IPS-11a (cell line): ENCODE measurements around the gene SLC39A13.
A peak's percentile ranks its signal among the peaks of the same experiment; 100 is the strongest.

Experiments used
- H3K4me3 ChIP-seq: one replicate; pipeline ENCODE4 v1.5.1; 2013; ENCODE audit warnings: low read depth, low read length, control low read depth

SLC39A13 gene

DNA sequence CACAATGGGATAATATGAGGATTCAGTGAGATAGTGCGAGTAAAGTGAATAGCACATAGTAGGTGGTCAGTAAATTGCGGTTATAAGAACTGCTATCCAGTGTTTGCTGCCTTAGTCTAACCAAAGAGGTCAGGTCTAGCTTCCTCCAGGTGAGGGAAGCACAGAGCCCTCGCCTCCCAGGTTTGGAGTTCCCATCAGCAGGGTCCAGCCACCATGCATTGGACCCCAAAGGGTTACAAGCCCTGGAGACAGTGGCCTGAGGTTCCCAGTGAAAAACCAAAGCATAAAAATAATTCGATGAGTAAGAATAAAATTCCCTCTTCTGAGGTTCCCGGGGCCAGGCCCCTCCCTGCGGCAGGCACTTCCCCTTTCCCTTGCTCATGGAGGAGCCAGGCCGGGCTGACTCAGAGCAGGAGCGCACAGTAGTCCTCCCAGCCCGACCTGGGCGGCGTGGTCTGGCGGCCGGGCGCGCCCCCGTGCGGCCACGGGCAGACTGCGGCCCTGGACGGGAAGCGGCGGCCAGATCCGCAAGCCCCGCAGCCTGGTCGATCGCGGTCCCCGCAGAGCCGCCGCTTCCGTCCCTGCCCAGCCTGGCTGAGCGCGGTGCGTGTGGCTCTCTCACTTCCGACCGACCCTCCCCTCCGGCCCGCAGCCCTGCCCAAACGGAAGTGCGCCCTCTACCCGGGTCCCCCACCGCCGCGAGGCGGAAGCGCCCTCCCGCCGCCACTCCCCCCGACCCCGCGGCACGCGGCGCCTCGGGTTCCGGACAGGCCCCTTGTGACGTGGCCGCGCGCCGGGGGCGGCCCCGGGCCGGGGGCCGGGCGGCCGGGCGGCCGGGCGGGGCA lies at the start of gene SLC39A13:
Gene SLC39A13, plus strand, starts transcription at position 845 of the 845 bp plus-strand sequence. CDS start 1,505 bp downstream, outside the sequence.
- H3K4me3 ChIP-seq, result peak within 1 kb of the TSS; percentile 74

DNA sequence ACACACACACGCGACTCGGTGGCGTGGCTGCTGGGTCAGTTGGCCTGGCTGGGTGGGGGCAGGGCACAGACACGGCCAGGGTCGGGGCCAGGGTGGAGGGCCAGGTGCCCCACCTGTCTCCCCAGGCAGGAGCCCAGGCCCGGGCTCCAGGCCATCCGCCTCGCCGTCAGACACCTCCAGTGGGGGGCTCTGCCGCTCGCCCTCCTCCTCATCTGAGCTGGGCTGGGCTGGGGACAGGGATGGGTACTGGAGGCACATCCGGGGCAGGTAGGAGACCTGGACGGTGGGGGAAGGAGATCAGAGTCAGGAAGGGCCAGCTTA lies 49.7 kb upstream of the SLC39A13 start:
- H3K4me3 ChIP-seq, result no peak overlapping the region

DNA sequence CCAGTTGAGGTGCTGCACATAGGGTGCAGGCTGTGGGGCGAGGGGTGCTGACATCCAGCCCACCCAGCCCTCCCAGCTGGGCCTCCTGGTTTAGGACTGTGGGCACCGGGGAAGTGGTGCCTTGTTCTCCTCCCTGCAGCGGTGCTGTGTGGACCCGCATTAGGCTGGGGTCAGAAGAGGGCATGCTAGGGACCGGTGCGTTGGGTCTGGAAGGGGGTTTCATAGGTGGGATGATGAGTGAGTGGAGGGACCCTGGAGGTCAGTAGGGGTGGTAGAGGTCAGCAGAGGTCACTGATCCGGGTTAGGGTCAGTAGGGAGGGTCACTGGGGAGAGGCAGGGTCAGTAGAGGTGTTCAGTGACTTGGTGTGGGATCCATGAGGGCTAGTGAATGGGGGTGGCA lies 49.2 kb upstream of the SLC39A13 start:
- no peak overlapping the region for H3K4me3 ChIP-seq

DNA sequence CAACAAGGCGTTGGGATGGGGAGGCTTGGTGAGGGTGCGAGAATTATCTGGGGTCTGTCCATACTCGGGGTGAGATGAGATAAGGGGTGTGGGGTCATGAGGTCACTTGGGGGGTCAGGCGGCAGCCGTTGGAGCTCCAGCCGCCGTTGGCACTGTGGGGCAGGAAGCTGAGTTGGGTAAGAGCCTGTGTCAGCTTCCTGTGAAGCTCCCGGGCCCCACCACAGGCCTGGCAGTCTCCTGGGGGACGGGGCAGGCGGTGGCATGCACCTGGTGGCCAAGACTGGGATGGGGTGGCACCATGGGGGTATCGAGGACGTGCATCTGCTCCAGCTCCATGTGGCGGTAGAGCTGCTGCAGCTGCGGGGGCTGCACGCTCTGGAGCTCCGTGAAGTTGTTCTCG lies 48.8 kb upstream of the SLC39A13 start:
- H3K4me3 ChIP-seq, result no peak overlapping the region

DNA sequence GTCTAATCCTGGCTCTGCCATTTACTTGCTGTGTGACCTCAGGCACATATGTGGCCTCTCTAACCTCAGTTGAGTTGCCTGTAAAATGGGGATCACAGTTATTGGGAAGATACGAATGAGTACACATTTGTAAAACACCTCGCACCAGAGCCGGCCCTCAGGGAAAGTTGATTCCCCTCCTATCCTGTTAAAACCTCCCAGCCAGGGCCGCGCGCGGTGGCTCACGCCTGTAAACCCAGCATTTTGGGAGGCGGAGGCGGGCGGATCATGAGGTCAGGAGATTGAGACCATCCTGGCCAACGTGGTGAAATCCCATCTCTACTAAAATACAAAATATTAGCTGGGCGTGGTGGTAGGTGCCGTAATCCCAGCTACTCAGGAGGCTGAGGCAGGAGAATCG lies 48.0 kb upstream of the SLC39A13 start:
- H3K4me3 ChIP-seq, result no peak overlapping the region

DNA sequence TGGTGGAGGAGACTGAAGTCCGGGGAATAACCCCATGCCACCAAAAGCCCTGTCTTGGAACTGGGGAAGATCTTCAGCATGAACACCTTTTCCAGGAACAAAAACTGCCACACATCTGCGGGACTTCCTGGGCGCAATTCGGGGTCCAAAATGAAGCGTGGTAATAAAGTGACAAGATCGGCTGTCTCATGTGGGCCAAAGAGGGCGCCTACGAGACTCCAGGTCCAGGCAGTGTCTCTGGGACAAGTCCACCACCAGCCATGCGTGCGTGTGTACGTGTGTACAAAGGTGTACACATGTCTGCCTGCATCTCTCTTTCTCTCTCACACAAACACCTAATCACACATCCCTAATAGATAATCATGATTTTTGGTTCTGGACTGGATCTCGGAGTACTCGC lies 47.0 kb upstream of the SLC39A13 start:
- no peak overlapping the region for H3K4me3 ChIP-seq

DNA sequence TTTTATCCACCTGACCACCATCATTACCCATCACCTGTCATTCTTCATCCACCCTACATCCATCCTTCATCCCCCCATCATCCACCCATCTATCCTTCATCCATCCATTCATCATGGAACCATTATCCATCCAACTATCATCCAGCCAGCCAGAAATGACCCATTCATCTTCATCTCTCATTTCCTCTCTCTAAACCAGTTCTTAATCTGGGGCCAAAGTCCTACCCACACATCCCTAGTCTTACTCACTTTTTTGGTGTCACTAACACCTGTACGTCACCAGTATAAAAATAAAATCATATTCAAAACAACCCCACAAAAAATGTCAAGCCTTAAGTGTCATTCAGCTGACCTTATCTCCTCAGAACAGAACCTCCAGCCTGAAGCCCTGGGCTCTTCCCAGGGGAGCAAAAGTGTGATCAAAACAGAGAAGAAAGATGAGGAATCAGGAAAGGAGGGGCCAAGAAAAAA lies 42.3 kb upstream of the SLC39A13 start:
- no peak overlapping the region for H3K4me3 ChIP-seq

DNA sequence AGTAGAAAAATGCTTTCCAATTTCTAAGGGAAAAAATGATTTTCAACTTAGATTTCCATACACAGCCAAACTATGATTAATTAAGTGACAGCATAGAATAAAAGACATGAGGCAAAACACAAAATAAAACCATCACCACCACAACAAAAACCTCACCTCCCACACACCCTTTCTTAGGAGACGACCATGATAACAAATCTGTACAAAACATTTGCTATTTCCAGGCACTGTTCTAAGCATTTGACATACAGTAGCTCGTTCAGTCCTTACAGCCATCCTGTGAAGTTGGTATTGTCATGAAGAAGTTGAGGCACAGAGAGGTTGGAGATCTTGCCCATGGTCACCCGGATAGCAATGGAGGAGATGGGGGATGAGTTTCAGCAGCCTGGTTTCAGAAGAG lies 38.7 kb upstream of the SLC39A13 start:
- no peak overlapping the region for H3K4me3 ChIP-seq

DNA sequence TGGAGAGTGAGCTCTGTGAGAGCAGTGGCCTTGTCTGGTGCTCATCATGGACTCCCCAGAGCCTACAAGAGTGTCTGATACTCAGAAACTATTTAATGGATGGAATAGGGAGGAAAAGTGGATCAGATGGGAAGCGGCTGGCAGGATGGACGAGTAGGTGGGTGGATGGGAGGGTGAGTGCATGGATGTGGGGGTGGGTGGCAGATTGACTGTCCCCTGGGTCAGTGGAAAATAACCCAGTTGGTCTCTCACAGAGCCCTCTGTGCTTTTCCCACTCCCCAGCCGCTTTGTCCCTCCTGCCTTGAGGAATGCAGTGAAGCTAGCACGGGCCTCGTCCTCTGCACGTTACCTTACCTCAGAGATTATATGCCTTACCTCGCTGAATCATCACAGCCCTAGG lies 36.0 kb upstream of the SLC39A13 start:
- no peak overlapping the region for H3K4me3 ChIP-seq

DNA sequence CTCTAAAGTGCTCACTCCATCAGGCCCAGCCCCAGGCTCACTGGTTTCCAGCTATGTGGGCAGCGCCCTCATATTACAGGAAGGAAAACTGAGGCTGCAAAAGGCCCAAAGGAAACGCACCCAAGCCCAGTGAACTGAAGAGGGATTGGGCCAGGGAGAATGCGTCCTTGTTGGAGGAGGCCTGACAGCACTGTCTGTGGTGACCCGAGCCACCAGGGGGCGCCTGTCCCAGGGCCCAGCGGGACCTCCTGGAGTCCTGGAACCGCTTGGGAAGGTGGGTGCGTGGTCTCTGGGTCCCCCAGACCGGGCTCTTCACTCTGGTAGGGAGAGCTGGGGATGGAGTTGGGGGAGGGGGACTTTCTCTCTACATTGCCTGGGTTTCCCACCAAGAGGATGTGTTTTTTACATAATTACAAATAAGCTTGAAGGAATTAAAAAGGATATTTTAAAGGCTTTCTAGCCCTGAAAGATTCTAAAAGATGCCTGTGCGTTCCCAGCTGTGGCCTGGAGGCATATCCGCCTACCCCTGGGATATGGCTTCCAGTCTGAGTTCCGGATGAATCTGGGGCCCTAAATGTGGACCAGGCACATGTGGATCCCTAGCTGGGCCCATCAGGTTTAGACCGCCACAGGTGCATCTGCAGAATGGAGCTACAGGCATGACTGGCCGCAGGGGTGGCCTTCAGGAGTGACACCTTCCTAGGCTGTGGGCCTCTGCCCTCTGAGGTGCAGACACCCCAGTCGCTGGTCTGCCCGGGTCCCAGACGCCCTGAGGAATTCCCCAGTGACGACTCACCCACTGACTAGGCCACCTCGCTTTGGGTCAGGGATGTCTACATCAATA lies 34.3 kb upstream of the SLC39A13 start:
- H3K4me3 ChIP-seq, result no peak overlapping the region

DNA sequence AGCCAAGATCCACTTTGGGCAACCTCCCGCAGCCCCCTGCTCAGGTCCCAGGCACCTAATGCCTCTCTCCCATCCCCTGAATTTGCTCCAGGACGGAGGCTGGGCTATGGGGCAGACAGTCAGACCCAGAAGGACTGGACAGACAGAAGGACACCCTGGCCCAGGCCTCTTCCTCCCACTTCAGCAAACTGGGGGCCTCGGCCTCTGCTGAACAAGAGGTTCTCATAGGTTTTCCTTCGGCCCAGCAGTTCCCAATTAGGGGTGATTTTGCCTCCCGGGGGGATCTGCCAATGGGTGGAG lies 33.7 kb upstream of the SLC39A13 start:
- H3K4me3 ChIP-seq, result no peak overlapping the region

DNA sequence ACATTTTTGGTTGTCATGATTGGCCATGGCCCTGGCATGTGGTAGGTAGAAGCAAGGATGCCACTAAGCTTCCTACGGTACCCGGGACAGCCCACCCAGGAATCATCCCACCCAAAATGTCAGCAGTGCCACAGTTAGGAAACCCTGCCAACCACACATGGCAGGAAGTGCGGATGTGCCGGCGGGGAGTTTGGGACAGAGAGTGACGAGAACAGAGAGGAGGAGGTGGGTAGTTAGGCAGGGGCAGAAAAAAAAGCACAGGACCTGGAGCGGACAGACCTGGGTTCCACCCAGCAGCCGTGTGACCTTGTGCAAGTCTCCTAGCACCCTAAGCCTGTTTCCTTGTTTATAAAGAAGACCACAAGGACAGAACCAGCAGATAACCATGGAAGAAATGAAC lies 33.4 kb upstream of the SLC39A13 start:
- no peak overlapping the region for H3K4me3 ChIP-seq

DNA sequence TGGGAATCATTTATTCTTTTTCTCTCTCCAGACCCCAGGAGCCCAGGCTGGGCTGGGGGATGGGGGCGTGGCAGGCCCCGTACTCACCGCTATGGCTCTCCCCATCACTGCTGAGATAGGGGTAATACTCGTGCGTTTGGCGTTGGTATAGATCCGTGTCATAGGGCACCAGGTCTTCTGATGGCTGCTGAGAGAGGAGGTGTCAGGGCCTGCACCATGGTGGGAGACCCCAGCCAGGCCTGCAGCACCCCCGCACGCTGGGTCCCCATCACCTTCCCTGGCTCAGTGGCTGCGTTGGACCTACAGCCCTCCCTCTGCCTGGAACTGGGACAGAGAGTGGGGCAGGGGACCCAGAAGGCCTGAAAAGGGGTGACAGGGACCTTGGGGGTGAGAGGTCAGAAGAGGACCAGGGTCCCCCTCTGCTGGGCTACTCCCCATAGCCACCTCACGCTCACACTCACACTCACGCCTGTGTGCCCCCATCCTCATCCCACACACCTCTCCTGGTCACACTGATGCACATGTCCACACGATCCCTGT lies 32.8 kb upstream of the SLC39A13 start:
- no peak overlapping the region for H3K4me3 ChIP-seq

DNA sequence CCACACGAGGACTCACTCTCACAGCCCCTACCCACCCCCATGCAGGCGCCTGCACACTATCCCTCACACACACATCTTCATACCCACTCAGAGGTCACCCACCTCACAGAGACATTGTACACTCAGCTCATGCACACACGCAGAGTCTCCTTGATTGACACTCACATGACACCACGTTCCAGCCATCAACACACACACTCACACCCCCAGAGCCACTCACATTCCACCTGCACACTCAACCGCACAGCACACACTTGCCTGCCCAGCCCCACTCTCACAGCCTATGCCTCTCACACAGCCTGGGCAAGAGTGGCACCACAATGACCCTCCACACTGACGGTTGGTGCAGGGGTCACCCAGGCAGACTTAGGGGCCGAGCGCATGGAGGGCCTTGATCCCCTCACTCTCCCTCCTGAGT lies 32.3 kb upstream of the SLC39A13 start:
- H3K4me3 ChIP-seq, result no peak overlapping the region

DNA sequence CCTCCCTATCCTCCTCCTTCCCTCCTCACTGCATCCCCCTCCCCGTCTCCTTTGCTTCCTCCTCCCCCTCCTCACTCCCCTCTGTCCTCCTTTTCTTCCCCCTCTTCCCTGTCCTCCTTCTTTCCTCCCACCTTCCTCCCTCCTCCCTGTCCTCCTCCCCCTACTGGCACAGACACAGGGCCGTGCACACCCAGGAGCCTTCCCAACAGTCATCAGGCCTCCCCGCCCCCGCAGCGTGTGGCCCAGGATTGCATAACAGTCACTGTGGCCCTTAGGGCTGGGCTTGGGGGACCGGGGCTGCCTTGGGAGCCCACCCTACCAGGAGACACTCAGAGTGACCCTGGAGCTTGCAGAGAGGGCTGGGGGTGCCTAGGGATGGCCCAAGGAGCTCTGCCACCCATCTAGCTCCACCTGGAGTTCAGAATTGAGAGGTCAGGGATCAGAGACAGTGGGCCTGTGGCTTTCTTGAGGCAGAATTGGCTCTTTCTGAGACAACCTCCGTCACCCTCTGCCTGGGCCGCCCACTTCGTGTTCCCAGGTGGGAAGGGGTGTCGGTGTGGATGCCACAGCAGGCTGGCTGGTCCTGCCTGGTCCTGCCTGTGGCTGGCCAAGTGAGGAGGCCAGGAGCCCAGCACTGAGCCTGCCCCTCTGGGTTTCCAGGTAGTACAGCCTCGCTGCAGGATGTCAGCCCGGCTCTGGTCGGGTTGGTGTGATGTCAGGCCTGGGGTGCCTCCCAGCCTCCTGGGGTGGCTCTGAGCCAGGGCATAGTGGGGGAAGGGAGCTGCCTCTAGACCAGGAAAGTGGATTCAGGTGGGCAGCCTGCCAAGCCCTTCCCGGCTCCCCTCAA lies 31.6 kb upstream of the SLC39A13 start:
- no peak overlapping the region for H3K4me3 ChIP-seq

DNA sequence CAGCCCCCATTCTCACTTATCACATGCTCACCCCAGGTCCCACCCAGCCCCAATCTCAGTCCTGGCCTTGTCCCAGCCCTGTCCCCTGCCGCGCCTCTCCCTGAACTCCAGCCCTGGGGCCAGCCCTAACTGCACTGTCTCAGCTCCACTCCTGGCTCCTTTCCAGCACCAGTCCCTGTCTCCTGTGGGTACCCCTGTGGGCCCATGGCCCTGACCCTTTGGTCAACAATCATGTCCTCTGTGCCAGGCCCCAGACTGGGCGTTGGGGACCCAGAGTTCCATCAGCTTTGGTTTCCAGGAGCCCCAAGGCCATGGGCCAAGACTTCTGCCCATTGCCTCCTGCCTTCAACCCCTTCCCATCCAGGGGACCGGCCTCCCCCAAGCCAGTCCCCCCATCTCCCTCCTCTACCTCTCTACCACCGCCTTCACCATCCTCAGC lies 30.8 kb upstream of the SLC39A13 start:
- H3K4me3 ChIP-seq, result no peak overlapping the region

DNA sequence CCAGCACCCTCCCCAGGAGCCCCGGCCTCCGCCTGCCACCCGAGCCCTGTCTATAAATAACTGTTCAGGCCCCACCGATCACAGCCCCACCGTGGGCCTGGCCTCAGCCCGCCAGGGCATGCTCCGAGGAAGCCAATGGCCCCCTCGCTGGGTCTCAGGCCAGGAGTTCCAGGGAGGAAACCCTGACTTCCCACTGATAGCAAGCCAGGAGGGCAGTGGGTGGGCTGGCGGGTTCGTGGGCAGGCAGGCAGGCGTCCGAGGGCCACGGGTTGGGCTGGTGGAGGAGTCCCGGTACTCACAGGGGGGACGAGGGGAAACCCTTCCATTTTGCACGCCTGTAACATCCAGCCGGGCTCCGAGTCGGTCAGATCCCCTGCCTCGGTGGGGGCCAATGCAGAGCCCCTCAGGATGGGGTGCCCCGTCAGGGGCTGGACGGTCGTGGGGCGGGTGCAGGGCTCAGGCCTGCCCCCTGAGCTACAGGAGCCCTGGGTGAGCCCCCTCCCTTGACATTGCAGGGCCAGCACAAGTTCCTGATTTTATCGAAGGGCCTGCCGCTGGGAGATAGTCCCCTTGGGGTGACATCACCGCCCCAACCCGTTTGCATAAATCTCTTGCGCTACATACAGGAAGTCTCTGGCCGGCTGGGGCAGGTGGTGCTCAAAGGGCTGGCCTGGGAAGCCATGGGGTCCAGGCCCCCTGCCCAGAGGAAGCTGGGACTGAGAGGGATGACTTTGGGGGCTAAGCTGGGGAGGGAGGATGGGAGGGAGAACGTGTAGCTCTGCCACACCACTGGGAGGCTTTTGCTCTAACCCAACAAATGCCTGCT lies 30.2 kb upstream of the SLC39A13 start, which contains the start of gene SPI1:
Gene SPI1, minus strand, starts transcription at position 538 of the 826 bp plus-strand sequence. Its CDS starts 194 bp downstream, at position 344.
- no peak within 1 kb of the TSS for H3K4me3 ChIP-seq

DNA sequence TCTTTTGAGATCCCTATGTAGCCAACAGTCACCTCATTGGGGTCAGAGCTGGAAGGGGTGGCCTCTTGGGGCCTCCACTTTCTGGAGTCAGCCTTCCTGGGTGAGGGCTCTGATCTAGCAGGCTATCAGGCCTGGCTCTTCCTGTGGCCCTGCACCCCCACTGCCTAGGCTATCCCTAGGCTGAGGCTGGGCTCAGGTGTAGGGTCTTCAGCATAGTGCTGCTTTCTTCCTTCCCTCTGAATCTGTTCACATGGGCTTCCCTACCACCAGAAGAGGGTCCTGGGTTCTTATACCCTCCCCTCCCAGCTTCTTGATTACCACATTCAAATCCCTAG lies 29.6 kb upstream of the SLC39A13 start:
- no peak overlapping the region for H3K4me3 ChIP-seq

DNA sequence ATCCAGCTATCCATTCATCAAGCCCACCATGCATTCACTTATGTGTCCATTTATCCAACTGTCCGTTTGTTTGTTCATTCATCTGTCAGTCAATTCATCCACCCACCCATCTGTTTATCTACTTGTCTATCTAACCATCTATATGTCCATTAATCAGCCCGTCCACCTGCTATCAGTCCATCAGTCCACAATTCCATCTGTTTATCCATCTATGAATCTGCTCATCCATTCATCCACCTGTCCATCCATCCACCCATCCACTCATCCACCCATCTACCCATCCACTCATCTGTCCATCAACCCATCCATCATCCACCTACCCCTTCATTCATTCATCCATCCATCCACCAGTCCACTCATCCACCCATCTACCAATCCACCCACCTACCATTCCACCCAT lies 29.1 kb upstream of the SLC39A13 start:
- H3K4me3 ChIP-seq, result no peak overlapping the region

DNA sequence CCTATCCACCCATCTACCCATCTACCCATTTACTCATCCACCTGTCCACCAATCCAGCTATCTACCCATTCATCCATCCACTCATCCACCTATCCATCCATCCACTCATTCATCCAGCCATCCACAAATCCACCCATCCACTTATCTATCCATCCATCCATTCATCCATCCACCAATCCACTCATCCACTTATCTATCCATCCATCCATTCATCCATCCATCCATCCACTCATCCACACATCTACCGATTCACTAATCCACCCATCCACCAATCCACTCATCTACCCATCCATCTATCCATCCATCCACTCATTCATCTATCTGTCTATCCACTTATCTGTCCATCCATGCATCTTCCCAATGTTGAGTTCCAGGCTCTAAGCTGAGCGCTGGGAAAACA lies 28.3 kb upstream of the SLC39A13 start:
- H3K4me3 ChIP-seq, result no peak overlapping the region
